Parathyroid adenoma (tissue), 2 donors: ENCODE results near the gene CNTN5.
"Not testable (repeated sequence)": the region's sequence is repeated elsewhere in the genome, so short reads cannot be mapped to it uniquely, and the experiment has no call there.

Source experiments
- H2AFZ ChIP-seq: fragments of 300-600 bp; sonication (generic); one replicate; pipeline ENCODE4 v1.7.0; 2017; ENCODE audit warnings: antibody characterized with exemption, mild to moderate bottlenecking
- H3K27ac ChIP-seq: fragments of 300-600 bp; sonication (generic); one replicate; pipeline ENCODE4 v1.7.0; 2017
- H3K27me3 ChIP-seq: fragments of 300-600 bp; sonication (generic); one replicate; pipeline ENCODE4 v1.7.0; 2017; ENCODE audit warnings: low read length; ENCODE audit not compliant: control insufficient read depth, insufficient read depth
- H3K36me3 ChIP-seq: fragments of 300-600 bp; sonication (generic); one replicate; pipeline ENCODE4 v1.7.0; 2017; ENCODE audit warnings: low read length; ENCODE audit not compliant: control insufficient read depth, insufficient read depth
- H3K4me1 ChIP-seq: fragments of 300-600 bp; sonication (generic); one replicate; pipeline ENCODE4 v1.7.0; 2017; ENCODE audit warnings: control low read depth
- H3K4me2 ChIP-seq: fragments of 300-600 bp; sonication (generic); one replicate; pipeline ENCODE4 v1.7.0; 2017; ENCODE audit warnings: low read length
- H3K4me3 ChIP-seq: fragments of 300-600 bp; sonication (generic); one replicate; pipeline ENCODE4 v1.7.0; 2017; ENCODE audit warnings: low read depth, low read length
- H3K79me2 ChIP-seq: fragments of 300-600 bp; sonication (generic); one replicate; pipeline ENCODE4 v1.7.0; 2017; ENCODE audit warnings: control low read depth
- H3K9ac ChIP-seq: fragments of 300-600 bp; sonication (generic); one replicate; pipeline ENCODE4 v1.7.0; 2017; ENCODE audit warnings: mild to moderate bottlenecking
- H3K9me3 ChIP-seq: fragments of 300-600 bp; sonication (generic); one replicate; pipeline ENCODE4 v1.7.0; 2017; ENCODE audit warnings: low read length; ENCODE audit not compliant: control insufficient read depth
- TF ChIP-seq, protein P1 (sequence below): fragments of 300-600 bp; sonication (generic); IDR thresholded peaks from one replicate; pipeline ENCODE4 v1.7.0; 2017; ENCODE audit warnings: antibody characterized with exemption, mild to moderate bottlenecking
- donor health status: primary hyperparathyroidism.

The CNTN5 gene

DNA sequence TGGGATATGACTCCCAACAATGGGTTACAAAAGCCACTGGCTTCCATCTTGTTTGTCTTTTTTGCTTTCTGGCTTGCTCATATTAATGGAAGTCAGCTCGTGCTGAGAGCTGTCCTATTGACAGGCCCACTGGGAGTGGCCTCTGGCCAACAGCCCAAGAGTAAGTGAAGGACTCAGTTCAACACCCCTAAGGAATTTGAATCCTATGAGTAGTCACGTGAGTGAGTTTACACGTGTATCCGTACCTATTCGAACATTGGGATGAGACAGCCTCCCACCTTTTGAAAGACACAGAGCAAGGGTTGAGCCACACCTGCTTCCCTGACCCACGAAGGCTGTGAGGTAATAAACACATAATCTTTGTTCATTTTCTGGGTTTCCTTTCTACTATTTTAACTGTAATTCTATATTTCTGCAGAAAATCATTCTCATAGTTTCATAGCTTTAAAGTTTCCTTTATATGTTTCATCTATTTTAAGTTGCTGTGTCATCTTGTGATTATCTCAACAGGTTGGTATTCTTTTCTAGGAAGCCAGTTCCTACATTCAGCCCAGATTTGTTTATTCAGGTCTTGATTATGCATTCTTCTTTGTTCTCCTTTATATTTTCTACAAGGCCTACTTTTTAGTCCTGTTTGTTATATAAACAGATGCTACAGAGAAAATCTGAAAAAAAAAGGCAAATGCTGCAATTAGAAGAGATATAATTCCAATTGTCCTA lies 802.3 kb downstream of the CNTN5 start:
- no peaks in the 10 kb centered on the region for H3K36me3 ChIP-seq
- no peaks in the 10 kb centered on the region for H3K4me1 ChIP-seq
- H3K27ac ChIP-seq = no peak overlapping the region
- H3K79me2 ChIP-seq = no peaks in the 10 kb centered on the region
- no peaks in the 10 kb centered on the region for H3K27me3 ChIP-seq
- no peak overlapping the region for H2AFZ ChIP-seq
- H3K9ac ChIP-seq = no peak overlapping the region
- no peak overlapping the region for H3K4me2 ChIP-seq
- no peaks in the 10 kb centered on the region for H3K9me3 ChIP-seq
- no peak overlapping the region for H3K4me3 ChIP-seq
- TF ChIP-seq, protein P1, sequence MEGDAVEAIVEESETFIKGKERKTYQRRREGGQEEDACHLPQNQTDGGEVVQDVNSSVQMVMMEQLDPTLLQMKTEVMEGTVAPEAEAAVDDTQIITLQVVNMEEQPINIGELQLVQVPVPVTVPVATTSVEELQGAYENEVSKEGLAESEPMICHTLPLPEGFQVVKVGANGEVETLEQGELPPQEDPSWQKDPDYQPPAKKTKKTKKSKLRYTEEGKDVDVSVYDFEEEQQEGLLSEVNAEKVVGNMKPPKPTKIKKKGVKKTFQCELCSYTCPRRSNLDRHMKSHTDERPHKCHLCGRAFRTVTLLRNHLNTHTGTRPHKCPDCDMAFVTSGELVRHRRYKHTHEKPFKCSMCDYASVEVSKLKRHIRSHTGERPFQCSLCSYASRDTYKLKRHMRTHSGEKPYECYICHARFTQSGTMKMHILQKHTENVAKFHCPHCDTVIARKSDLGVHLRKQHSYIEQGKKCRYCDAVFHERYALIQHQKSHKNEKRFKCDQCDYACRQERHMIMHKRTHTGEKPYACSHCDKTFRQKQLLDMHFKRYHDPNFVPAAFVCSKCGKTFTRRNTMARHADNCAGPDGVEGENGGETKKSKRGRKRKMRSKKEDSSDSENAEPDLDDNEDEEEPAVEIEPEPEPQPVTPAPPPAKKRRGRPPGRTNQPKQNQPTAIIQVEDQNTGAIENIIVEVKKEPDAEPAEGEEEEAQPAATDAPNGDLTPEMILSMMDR = no peak

DNA sequence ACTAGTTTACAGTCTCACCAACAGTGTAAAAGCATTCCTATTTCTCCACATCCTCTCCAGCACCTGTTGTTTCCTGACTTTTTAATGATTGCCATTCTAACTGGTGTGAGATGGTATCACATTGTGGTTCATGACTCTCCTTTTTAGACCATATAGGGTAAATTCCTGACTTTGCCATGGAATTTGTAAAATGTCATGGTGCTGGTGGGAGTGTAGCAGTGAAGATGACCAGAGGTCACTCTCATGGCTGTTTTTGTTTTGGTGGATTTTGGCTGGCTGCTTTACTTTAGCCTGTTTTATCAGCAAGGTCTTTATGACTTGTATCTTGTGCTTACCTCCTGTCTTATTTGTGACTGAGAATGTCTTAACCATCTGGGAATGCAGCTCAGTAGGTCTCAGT lies 816.0 kb downstream of the CNTN5 start:
- H3K79me2 ChIP-seq, H3K4me1 ChIP-seq, H3K4me3 ChIP-seq, H3K36me3 ChIP-seq, H3K9me3 ChIP-seq, H3K4me2 ChIP-seq, H2AFZ ChIP-seq, H3K27ac ChIP-seq, H3K9ac ChIP-seq, H3K27me3 ChIP-seq: not testable (repeated sequence)

DNA sequence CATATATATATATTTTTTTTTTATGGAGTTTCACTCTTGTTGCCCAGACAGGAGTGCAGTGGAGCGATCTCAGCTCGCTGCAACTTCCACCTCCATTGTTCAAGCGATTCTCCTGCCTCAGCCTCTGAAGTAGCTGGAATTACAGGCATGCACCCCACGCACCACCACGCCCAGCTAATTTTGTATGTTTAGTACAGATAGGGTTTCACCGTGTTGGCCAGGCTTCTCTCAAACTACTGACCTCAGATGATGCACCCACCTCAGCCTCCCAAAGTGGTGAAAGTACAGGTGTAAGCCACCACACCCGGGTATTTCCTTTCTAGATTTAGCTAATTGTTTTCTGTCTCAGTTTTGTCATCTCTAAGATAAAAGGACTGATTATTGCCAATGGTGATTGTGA lies 821.1 kb downstream of the CNTN5 start:
- no peak overlapping the region for H3K27ac ChIP-seq
- no peak overlapping the region for H3K9ac ChIP-seq
- TF ChIP-seq, protein P1 = no peak

DNA sequence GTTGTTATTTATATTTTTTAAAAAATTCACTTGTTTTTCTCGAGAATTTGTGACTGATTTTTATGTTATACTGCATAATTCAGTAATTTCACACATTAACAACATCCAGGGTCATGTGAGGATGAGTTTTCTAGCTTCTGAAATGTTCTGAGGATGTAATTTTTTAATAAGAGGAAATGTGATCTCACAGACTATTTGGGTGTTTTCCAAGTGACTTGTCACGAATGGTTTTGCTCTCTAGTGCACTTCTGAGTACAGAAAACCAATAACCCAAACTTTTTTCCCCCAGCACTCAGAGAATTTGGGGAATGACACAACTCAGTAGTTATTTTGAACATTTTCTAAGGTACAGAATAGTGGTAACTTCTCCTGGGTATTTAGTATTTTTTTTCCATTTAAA lies 845.2 kb downstream of the CNTN5 start:
- TF ChIP-seq, protein P1 = no peak
- Histone ChIP-seq H3K9ac (no peak overlapping the region), H3K27me3 (no peaks in the 10 kb centered on the region), H3K4me1 (no peaks in the 10 kb centered on the region), H3K4me3 (no peak overlapping the region), H3K27ac (no peak overlapping the region), H3K36me3 (no peaks in the 10 kb centered on the region), H2AFZ (no peak overlapping the region), H3K79me2 (no peaks in the 10 kb centered on the region), H3K9me3 (no peaks in the 10 kb centered on the region), H3K4me2 (no peak overlapping the region)

More for the DNA sequence above, 821.1 kb downstream of the CNTN5 start:
- H3K4me1 ChIP-seq = no peaks in the 10 kb centered on the region
- no peaks in the 10 kb centered on the region for H3K79me2 ChIP-seq
- H3K4me2 ChIP-seq = no peak overlapping the region
- H3K4me3 ChIP-seq = no peak overlapping the region
- H3K36me3 ChIP-seq = no peaks in the 10 kb centered on the region
- no peaks in the 10 kb centered on the region for H3K27me3 ChIP-seq
- no peaks in the 10 kb centered on the region for H3K9me3 ChIP-seq
- H2AFZ ChIP-seq = no peak overlapping the region

DNA sequence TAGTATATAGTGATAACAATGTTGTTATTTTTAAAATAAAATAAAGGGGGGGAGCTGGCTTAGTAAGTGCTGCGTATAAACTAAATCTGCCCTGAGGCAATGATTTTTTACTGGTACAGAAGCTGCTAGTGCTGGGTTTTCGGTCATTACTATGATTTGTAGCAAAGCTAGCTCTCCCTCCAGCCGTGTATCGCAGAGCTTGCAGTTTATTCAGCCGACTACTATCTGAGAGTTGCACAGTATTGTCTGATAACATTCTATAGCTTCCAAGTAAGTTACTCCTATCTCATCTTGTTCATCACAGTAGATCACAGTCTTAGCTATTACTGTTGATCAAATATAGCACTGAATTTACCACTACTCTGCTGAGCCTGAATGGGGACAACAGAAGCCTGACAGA lies 860.9 kb downstream of the CNTN5 start:
- TF ChIP-seq, protein P1 = no peak
- H3K9ac ChIP-seq = no peak overlapping the region
- H3K36me3 ChIP-seq = no peaks in the 10 kb centered on the region
- no peaks in the 10 kb centered on the region for H3K9me3 ChIP-seq
- no peak overlapping the region for H3K4me3 ChIP-seq
- no peaks in the 10 kb centered on the region for H3K79me2 ChIP-seq
- H3K27me3 ChIP-seq = no peaks in the 10 kb centered on the region
- H3K4me2 ChIP-seq = no peak overlapping the region
- H2AFZ ChIP-seq = no peak overlapping the region
- H3K27ac ChIP-seq = no peak overlapping the region
- H3K4me1 ChIP-seq = no peaks in the 10 kb centered on the region
